NCI-H345 treated with DMSO at 0.1 percent for 48 hours (cell line): ENCODE results near the gene MOB1B.

Experiments used
- DNase-seq: peaks from one replicate; lab custom pipeline; 2025; ENCODE audit not compliant: unreplicated experiment; lab: John Stamatoyannopoulos, UW

MOB1B gene

GRCh38 chr4:70914000-70914399 is 11.8 kb downstream of the MOB1B start:
- no peak for DNase-seq

DNA sequence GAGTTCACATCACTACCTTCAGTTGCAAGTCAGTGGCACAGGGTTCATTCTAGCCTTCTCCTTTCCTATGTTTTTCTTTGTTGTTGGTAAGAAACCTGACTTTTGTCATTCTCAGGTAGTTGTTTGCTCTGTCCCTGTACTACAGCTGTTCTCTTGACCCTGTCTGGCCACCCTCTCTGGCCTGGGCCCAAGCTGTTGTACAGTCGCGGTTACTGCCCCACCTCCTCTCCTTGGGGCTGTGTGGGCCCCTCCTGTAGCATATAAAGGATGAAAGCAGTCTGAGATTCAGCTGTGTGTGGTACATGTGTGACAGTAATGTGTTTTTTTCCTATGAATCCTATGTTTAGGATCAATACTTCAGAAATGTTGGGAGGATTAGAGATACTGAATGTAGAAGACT is 12.5 kb downstream of the MOB1B start:
- DNase-seq = no peak

DNA sequence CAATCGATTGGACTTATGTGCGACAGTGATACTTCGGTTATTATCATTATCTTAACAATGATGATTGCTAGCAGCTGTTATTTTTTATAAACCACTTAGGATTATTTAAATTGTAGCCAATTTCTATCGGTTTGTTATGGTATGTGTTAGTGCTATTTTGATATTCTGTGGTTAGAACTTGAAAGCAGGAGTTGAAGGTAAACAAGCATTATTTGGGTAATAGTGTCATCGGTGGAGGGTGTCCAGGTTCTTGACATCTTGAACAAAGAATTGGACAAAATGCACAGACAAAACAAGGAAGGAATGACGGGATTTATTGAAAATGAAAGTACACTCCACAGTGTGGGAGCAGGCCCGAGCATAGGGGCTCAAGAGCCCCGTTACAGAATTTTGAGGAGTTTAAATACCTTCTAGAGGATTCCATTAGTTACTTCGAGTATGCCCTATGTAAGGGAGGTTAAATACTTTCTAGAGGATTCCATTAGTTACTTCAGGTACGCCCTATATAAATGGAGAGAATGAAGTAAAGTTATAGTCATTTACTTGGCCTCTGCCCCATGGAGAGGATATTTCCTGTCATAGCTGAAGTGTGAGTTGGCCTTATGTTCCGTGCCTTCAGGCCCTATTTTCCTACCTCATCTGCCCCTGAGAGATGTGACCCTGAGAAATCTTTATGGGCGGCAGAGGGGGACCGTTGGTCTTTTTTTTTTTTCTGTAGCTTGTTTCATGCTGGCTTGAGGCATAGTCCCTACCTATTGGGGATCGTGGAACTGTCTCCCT is 13.1 kb downstream of the MOB1B start:
- no peak for DNase-seq

DNA sequence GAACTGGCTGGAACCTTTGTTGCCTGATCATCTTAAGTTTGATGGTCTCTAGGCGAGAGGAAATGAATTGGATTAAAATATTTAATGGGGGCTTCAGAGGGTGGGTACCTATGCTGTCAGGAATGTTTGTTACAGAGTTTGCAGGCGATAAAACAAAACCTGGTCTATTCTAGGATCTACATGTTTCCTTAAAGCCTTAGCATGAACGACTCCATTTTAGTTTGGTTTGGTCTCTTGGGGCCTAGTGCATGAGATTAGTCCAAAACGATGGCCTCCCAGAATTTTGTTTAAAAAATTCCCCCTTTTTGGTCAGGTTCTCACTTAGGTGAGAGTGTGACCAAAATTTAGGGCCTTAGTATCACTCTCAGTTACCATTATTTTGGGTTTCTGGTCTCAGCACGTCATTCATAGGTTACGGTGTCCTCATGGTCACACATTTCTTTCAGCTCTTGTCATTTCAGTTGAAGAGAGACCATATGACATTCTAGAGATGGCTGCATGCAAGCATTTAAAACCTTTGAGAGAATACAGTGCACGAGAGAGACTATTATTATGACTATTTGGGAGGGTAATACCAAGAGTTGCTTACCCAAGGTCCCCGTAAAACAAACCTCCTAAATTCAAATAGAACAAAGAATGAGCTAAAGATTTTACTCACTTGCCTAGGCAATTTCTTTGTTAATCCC is 13.8 kb downstream of the MOB1B start:
- no peak for DNase-seq

DNA sequence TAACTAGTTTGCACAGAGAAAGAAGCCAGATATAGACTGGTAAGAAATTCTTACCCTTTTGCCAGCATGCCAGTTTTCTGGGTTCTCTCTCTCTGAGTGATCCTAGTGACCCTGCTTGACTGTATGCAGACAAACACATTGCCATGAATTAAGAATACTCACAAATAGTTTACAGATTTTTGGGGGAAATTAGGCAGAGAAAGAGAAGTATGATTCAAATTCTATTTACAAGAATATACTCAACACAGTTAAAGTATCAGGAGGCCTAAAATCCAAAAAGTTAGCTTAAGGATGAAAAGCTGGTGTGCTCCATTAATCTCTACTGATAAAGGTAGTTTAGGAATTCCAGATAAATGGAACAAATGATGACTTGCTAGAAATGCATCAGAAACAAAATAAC is 18.4 kb downstream of the MOB1B start:
- no peak for DNase-seq

- no peak for DNase-seq
Observed at GRCh38 chr4:70925418-70925817, 23.2 kb downstream of the MOB1B start.

GRCh38 chr4:70925899-70926635 is 23.9 kb downstream of the MOB1B start:
- no peak for DNase-seq

- no peak for DNase-seq
Observed at GRCh38 chr4:70927502-70928137, 25.5 kb downstream of the MOB1B start.

GRCh38 chr4:70930530-70931256 is 28.5 kb downstream of the MOB1B start:
- no peak for DNase-seq

DNA sequence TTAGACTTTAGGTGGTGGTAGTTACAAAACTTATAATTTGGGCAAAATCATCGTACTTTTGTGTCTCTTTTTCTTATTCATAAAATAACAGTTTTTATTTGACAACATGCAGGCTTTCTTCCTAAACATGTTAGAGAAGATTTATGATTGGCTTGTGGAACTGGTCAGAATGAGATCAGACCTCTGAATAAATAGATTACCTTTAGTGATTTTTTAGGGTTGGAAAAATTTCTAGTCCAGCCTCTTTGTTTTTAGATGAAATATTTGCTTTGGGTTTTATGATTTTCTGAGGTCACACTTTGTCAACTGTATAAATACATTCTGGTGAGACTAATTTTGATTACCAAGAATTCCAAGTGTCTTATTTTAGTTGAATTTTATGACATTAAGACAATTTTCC is 29.2 kb downstream of the MOB1B start:
- no peak for DNase-seq

DNA sequence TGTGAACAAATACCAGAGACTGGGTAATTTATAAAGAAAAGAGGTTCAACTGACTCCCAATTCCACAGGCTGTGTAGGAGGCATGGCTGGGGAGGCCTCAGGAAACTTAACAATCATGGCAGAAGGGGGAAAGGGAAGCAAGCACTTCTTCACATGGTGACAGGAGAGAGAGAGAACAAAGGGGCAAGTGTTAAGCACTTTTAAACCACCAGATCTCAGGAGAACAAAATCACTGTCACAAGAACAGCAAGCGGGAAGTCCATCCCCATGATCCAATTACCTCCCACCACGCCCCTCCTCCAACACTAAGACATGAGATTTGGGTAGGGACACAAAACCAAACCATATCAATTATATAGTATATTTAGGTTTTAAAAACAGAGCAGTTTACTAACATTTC is 30.8 kb downstream of the MOB1B start:
- no peak for DNase-seq

DNA sequence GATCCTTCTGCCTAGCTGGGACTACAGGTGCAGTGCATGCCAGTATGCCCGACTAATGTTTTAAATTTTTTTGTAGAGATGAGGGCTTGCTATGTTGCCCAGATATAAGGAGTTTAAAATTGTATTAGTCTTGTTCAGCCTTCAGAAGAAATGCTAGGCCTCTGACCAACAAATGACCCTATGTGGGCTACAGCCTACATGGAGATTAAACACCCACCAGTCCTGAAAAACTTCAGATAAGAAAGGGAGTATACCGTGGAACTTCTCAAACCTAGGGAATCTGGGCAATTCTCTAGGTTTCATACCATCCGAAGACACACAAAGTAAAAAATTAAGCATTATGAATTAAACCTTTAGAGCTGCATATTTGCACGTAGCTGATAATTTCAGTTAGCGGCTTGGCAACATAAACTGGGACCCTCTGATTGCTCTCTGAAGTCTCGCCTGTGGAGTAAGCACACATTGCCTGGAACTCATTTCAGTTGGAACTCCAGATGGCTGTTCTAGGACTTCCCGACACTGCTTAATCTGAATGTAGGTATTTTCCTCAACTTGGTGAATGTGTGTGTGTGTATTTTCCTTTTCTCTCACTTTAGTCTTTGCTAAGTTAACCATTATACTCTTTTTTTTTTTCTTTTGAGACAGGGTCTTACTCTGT is 33.0 kb downstream of the MOB1B start:
- no peak for DNase-seq

GRCh38 chr4:70936200-70936787 is 34.1 kb downstream of the MOB1B start:
- DNase-seq = no peak

GRCh38 chr4:70938086-70938485 is 35.9 kb downstream of the MOB1B start:
- DNase-seq = no peak

- DNase-seq = no peak
Observed at GRCh38 chr4:70940134-70940533, 38.0 kb downstream of the MOB1B start.

DNA sequence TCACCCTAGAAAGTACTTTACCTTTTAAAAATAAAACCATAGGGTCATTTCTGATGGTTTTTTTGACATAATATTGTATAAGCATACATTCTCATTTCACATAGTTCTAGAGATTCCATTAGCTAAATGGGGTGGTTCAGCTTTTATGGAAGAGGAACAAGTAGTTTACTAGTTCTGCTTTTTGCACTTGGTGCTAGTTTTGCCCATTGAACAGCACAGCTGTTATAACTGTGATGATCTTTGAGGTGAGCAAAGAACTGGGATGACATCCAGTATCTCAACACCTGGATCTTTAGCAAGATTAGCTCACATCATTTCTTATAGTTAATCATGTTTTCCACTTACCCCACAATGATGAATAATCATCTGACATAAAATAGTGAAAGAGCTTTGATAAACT is 40.9 kb downstream of the MOB1B start:
- no peak for DNase-seq

- DNase-seq = no peak
Observed at GRCh38 chr4:70945046-70945445, 42.9 kb downstream of the MOB1B start.

- DNase-seq = no peak
Observed at GRCh38 chr4:70945452-70946055, 43.4 kb downstream of the MOB1B start.

DNA sequence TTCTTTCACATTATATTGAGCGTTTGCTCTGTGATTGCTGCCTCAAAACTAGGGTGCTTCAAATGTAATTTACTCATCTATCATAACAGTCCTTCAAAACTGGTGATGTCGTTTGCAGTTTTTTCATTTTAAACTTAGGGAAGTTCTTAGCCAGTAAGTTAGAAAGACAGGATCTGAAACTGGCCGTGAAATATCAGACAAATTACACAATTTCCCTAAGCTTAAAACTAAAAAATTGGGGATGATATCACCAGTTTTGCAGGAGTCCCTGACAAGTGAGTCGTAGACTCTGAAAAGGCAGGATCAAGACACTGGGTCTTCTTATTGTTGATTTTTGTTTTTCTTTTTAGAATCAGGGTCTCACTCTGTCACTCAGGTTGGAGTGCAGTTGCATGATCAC is 44.8 kb downstream of the MOB1B start:
- DNase-seq = no peak
